ENCODE data around the gene CDKAL1.

CDKAL1 gene

DNA sequence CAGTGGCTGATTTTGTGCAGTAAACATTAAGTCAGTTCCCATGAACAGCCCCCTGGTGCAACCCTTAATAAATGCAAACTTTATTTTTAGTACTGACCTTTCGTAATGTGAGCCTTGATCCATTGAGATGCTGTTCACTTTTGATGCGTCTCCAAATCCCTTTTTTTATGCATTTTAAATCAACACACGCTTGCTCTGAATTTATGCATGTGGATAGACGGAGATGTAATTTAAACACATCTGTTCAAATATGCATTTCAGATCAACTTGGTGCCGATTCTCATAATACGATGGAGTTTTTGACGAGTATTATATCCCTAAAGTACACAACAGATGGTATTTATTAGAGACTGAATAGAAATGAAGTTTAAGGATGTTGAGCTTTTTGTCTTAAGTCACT, 505.7 kb downstream of the CDKAL1 start:
- no peak overlapping the region for H3K4me2 ChIP-seq
- no peaks in the 10 kb centered on the region for H4K20me1 ChIP-seq (ENCODE audit: insufficient read depth)

DNA sequence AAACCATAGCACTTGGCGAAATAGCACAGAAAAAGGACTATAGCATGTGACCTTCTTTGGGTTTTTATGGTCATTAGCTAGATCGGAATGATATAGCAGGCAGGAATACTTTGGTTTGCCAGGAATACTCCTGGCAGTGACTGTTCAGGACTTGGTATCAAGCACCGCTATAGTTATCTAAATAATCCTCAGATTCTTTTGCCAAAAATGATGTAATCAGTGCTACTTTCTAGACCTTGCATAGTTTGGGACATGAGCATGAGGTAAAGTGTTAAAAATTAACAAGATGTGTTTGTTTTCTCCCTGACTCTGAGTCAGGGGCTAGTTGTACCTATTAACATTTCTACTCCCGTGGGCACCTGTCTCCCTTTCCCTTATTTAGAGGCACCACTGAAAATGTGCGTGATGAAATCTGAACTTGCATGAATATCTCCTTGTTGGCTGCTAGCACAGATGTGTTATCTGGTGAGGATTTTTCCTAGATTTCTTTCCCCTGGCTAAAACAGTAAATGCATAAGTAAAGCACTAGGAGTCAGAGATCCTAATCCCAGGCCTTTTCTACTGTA, 511.0 kb downstream of the CDKAL1 start:
- no peak overlapping the region for H2AFZ ChIP-seq (ENCODE audit: low read depth)
- H3K27ac ChIP-seq = no peak overlapping the region
- no peaks in the 10 kb centered on the region for H3K27me3 ChIP-seq (ENCODE audit: insufficient read depth, low read depth)
- TF ChIP-seq CTCF (conservative IDR thresholded peaks at IDR 0.05; ENCODE audit: low read depth, low read length) = no peak
- H4K20me1 ChIP-seq (ENCODE audit: insufficient read depth) = no peaks in the 10 kb centered on the region
- H3K9ac ChIP-seq = no peak overlapping the region
- H3K36me3 ChIP-seq (ENCODE audit: insufficient read depth) = no peaks in the 10 kb centered on the region
- H3K4me1 ChIP-seq (ENCODE audit: low read depth, poor library complexity, severe bottlenecking) = no peaks in the 10 kb centered on the region
- no peaks in the 10 kb centered on the region for H3K79me2 ChIP-seq (ENCODE audit: insufficient read depth, low read depth)
- H3K4me2 ChIP-seq = no peak overlapping the region
- no peak overlapping the region for H3K4me3 ChIP-seq (IDR thresholded peaks at IDR 0.05; ENCODE audit: insufficient read depth, low read depth, low read length)

More for the DNA sequence above, 505.7 kb downstream of the CDKAL1 start:
- TF ChIP-seq CTCF (conservative IDR thresholded peaks at IDR 0.05; ENCODE audit: low read depth, low read length) = no peak
- Histone ChIP-seq H3K27me3 (ENCODE audit: insufficient read depth, low read depth) (no peaks in the 10 kb centered on the region), H3K36me3 (ENCODE audit: insufficient read depth) (no peaks in the 10 kb centered on the region), H3K9ac (no peak overlapping the region), H3K79me2 (ENCODE audit: insufficient read depth, low read depth) (no peaks in the 10 kb centered on the region), H3K4me1 (ENCODE audit: low read depth, poor library complexity, severe bottlenecking) (no peaks in the 10 kb centered on the region), H2AFZ (ENCODE audit: low read depth) (no peak overlapping the region), H3K27ac (no peak overlapping the region), H3K4me3 (IDR thresholded peaks at IDR 0.05; ENCODE audit: insufficient read depth, low read depth, low read length) (no peak overlapping the region)

DNA sequence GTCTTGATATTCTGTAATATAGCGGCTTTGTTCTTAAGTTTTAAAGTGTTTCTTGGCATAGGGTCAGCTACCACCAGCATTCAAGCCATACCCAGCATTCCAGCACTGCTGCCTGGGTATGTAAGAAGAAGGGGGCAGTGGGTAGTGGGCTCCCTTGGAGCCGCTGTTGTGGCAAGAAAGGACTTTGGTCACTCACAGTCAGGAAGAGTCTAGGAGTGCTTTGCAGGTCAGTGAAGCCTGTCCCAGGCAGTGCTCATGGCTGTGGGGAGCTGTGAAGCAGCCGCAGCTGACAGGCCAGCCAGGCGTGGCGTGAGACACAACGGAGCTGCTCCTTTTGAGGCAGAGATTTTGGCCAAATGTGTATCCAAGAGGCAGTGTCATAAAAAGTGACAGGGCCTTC, 512.0 kb downstream of the CDKAL1 start:
- no peaks in the 10 kb centered on the region for H3K36me3 ChIP-seq (ENCODE audit: insufficient read depth)
- H3K4me2 ChIP-seq = no peak overlapping the region
- H2AFZ ChIP-seq (ENCODE audit: low read depth) = no peak overlapping the region
- no peaks in the 10 kb centered on the region for H4K20me1 ChIP-seq (ENCODE audit: insufficient read depth)
- H3K27me3 ChIP-seq (ENCODE audit: insufficient read depth, low read depth) = no peaks in the 10 kb centered on the region
- H3K27ac ChIP-seq = no peak overlapping the region
- TF ChIP-seq CTCF (conservative IDR thresholded peaks at IDR 0.05; ENCODE audit: low read depth, low read length) = no peak
- H3K4me1 ChIP-seq (ENCODE audit: low read depth, poor library complexity, severe bottlenecking) = no peaks in the 10 kb centered on the region
- H3K9ac ChIP-seq = no peak overlapping the region
- no peak overlapping the region for H3K4me3 ChIP-seq (IDR thresholded peaks at IDR 0.05; ENCODE audit: insufficient read depth, low read depth, low read length)
- H3K79me2 ChIP-seq (ENCODE audit: insufficient read depth, low read depth) = no peaks in the 10 kb centered on the region

DNA sequence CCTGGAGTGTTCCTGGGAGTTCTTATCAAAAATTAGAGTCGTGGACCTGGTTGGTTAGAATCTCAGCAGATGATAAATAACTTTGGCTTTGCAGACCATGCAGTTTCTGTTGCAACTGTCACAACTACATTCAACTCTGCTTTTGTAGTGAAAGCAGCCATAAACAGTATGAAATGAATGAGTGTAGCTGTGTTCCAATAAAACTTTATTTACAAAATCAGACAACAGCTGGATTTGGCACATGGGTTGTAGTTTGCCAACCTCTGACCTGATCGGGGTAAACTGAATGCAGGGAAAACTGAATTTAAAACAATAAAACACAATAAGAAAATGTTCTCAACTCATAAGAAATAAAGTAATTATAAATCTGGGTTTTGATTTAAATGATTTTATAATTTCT, 513.8 kb downstream of the CDKAL1 start:
- no peak overlapping the region for H3K9ac ChIP-seq
- H3K79me2 ChIP-seq (ENCODE audit: insufficient read depth, low read depth) = no peaks in the 10 kb centered on the region
- no peaks in the 10 kb centered on the region for H4K20me1 ChIP-seq (ENCODE audit: insufficient read depth)
- no peak overlapping the region for H2AFZ ChIP-seq (ENCODE audit: low read depth)
- no peak for TF ChIP-seq CTCF (conservative IDR thresholded peaks at IDR 0.05; ENCODE audit: low read depth, low read length)
- no peaks in the 10 kb centered on the region for H3K4me1 ChIP-seq (ENCODE audit: low read depth, poor library complexity, severe bottlenecking)
- no peak overlapping the region for H3K4me3 ChIP-seq (IDR thresholded peaks at IDR 0.05; ENCODE audit: insufficient read depth, low read depth, low read length)
- H3K27ac ChIP-seq = no peak overlapping the region
- H3K36me3 ChIP-seq (ENCODE audit: insufficient read depth) = no peaks in the 10 kb centered on the region
- H3K27me3 ChIP-seq (ENCODE audit: insufficient read depth, low read depth) = no peaks in the 10 kb centered on the region
- no peak overlapping the region for H3K4me2 ChIP-seq
